OCI-LY3 (cell line): ENCODE results near the gene N4BP2.

Source experiments
- EZH2phosphoT487 ChIP-seq: fragments of 200-600 bp; shearing (Covaris generic); IDR thresholded peaks from 2 replicates; pipeline ENCODE4 v1.6.1; 2018; ENCODE audit warnings: antibody characterized with exemption, mixed run types, low read depth
- TF ChIP-seq, protein P1 (sequence below): fragments of 200-600, 300-600 bp; sonication (generic); IDR thresholded peaks from 2 replicates; pipeline ENCODE4 v1.5.1; 2014; ENCODE audit warnings: antibody characterized with exemption, low read length, low read depth

DNA sequence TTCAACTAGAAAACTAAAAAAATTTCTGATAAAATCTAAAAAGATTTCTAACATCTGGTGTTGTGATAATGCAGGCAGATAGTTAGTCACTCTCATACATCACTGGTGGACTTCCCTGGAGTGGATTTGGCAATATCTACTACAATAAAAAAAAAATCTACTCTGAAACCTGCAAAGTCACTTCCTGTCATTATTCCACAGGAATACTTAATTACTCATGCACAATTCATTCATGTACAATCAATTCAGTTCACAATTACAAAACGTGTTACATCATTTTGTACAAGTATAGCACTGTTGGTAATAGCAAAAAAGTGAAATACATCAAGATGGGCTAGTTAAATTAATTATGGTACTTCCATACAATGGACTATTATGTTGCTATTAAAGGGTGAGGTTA, 123.7 kb downstream of the N4BP2 start:
- TF ChIP-seq, protein P1, sequence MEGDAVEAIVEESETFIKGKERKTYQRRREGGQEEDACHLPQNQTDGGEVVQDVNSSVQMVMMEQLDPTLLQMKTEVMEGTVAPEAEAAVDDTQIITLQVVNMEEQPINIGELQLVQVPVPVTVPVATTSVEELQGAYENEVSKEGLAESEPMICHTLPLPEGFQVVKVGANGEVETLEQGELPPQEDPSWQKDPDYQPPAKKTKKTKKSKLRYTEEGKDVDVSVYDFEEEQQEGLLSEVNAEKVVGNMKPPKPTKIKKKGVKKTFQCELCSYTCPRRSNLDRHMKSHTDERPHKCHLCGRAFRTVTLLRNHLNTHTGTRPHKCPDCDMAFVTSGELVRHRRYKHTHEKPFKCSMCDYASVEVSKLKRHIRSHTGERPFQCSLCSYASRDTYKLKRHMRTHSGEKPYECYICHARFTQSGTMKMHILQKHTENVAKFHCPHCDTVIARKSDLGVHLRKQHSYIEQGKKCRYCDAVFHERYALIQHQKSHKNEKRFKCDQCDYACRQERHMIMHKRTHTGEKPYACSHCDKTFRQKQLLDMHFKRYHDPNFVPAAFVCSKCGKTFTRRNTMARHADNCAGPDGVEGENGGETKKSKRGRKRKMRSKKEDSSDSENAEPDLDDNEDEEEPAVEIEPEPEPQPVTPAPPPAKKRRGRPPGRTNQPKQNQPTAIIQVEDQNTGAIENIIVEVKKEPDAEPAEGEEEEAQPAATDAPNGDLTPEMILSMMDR: no peak
- no peak for TF ChIP-seq EZH2phosphoT487
